HepG2 (cell line): Measurements from ENCODE around the gene RASSF9. TPM values are rescaled to one million over a fixed set of nuclear protein-coding genes. Genes with fewer than 3 reads are reported as not detected.

Experiments used
- ATAC-seq: fragments of 200-7000 bp; cut with Tn5 transposase; 3 replicates; pipeline ENCODE4 v1.9.1; 2020; ENCODE audit warnings: mild to moderate bottlenecking, moderate library complexity
- BruUV-seq: library from RNA; stranded (reverse); fragments of 400-500 nt; replicated peaks from 2 replicates; lab custom pipeline; 2021; lab: Mats Ljungman, UMichigan
- CTCF ChIA-PET: fragments of 300-600 bp; formaldehyde crosslinking; extraction: SDS; loops from one replicate; lab custom pipeline; 2021; ENCODE audit warnings: low total read pairs, inconsistent platforms, low intra/inter-chr PET ratio; lab: Yijun Ruan, JAX
- POLR2A ChIA-PET: fragments of 350-600 bp; sonication (Branson Sonifier 250); formaldehyde crosslinking; loops from one replicate; lab custom pipeline; 2020; ENCODE audit warnings: antibody characterized with exemption, inconsistent platforms; lab: Yijun Ruan, JAX
- DNase-seq: peaks from one replicate; pipeline ENCODE4 v3.0.0-alpha.2; 2015; ENCODE audit warnings: low spot score
- FAIRE-seq: peaks from 3 replicates; lab custom pipeline; 2011; peaks lifted over from hg19 to GRCh38; lab: Jason Lieb, UNC
- H2AFZ ChIP-seq: one replicate; pipeline ENCODE4 v1.6.1; 2011; ENCODE audit warnings: low read length, inconsistent platforms
- H3K27ac ChIP-seq: fragments of 300-600 bp; 3 replicates; pipeline ENCODE4 v1.8.0; 2011; ENCODE audit warnings: mixed run types, mild to moderate bottlenecking, mixed read lengths, low read length, inconsistent platforms; ENCODE audit not compliant: insufficient read depth; ENCODE audit errors: extremely low read length
- H3K27me3 ChIP-seq, 2 experiments: fragments of 200-600 bp in 1 of 2; 2 replicates in 1 of 2; 3 replicates in 1 of 2; pipeline versions ENCODE4 v1.6.0 to v1.8.0; 2011; ENCODE audit warnings: low read length in 2 of 2, mild to moderate bottlenecking in 2 of 2, moderate library complexity in 2 of 2, inconsistent platforms in 1 of 2; ENCODE audit not compliant: insufficient read depth in 2 of 2, control insufficient read depth in 1 of 2
- H3K36me3 ChIP-seq, 2 experiments: fragments of 200-600 bp in 1 of 2; replicated peaks in 1 of 2; 2 replicates in 1 of 2; 3 replicates in 1 of 2; pipeline versions ENCODE4 v1.5.1 to v1.8.0; 2011; ENCODE audit warnings: low read length in 2 of 2, inconsistent platforms in 1 of 2; ENCODE audit not compliant: insufficient read depth in 2 of 2, control insufficient read depth in 1 of 2
- H3K4me1 ChIP-seq: 2 replicates; pipeline ENCODE4 v1.5.1; 2012; ENCODE audit warnings: low read length, inconsistent platforms; ENCODE audit not compliant: insufficient read depth
- H3K4me2 ChIP-seq: 2 replicates; pipeline ENCODE4 v1.6.0; 2011; ENCODE audit warnings: low read depth, low read length, inconsistent platforms
- H3K4me3 ChIP-seq, 3 experiments: fragments of 200-600 bp in 1 of 3; sonication (generic), shearing (Covaris generic) in 1 of 3; replicated peaks in 1 of 3; 2 replicates each; pipeline ENCODE4 v1.5.1; 2011 to 2016; ENCODE audit warnings: low read length in 3 of 3, inconsistent platforms in 2 of 3, low read depth in 2 of 3, mild to moderate bottlenecking in 2 of 3, control low read depth in 1 of 3, mixed read lengths in 1 of 3; ENCODE audit not compliant: insufficient read depth in 1 of 3
- H3K79me2 ChIP-seq: one replicate; pipeline ENCODE4 v1.6.1; 2011; ENCODE audit warnings: low read length, inconsistent platforms; ENCODE audit not compliant: insufficient read depth
- H3K9ac ChIP-seq: 2 replicates; pipeline ENCODE4 v1.6.0; 2011; ENCODE audit warnings: mild to moderate bottlenecking, low read depth, low read length, inconsistent platforms; ENCODE audit not compliant: insufficient read depth
- H3K9me3 ChIP-seq: 2 replicates; pipeline ENCODE4 v1.5.1; 2012; ENCODE audit warnings: mild to moderate bottlenecking, low read length
- H4K20me1 ChIP-seq: 2 replicates; pipeline ENCODE4 v1.6.0; 2011; ENCODE audit warnings: inconsistent platforms, mild to moderate bottlenecking, low read length, moderate library complexity; ENCODE audit not compliant: insufficient read depth
- ARNTL ChIP-seq: sonication (generic); formaldehyde crosslinking; IDR thresholded peaks from 2 replicates; pipeline ENCODE4 v1.4.0; 2020; ENCODE audit warnings: mild to moderate bottlenecking, missing genetic modification reagents
- E2F5 ChIP-seq: sonication (generic); formaldehyde crosslinking; conservative IDR thresholded peaks from 2 replicates; pipeline ENCODE4 v1.4.0; 2020; ENCODE audit warnings: missing genetic modification reagents
- ETV5 ChIP-seq: IDR thresholded peaks from 2 replicates; pipeline ENCODE4 v1.6.1; 2018; ENCODE audit warnings: missing biosample characterization, missing genetic modification reagents, inconsistent platforms, borderline replicate concordance
- KDM5A ChIP-seq: fragments of 200-600 bp; sonication (generic); IDR thresholded peaks from 2 replicates; pipeline ENCODE4 v1.7.0; 2018; ENCODE audit warnings: antibody characterized with exemption, mild to moderate bottlenecking, low read length, borderline replicate concordance
- LBX2 ChIP-seq: sonication (generic); formaldehyde crosslinking; IDR thresholded peaks from 2 replicates; pipeline ENCODE4 v1.5.0; 2020; ENCODE audit warnings: missing genetic modification reagents, mild to moderate bottlenecking, borderline replicate concordance
- MIER3 ChIP-seq: IDR thresholded peaks from 2 replicates; pipeline ENCODE4 v1.6.1; 2016; ENCODE audit warnings: missing compliant biosample characterization, borderline replicate concordance
- MZF1 ChIP-seq: sonication (generic); formaldehyde crosslinking; IDR thresholded peaks from 2 replicates; pipeline ENCODE4 v1.8.1; 2023; ENCODE audit warnings: mild to moderate bottlenecking, missing genetic modification reagents, borderline replicate concordance
- NR3C1 ChIP-seq: sonication (generic); formaldehyde crosslinking; IDR thresholded peaks from 2 replicates; pipeline ENCODE4 v1.4.0; 2020; ENCODE audit warnings: missing genetic modification reagents
- PCBP1 ChIP-seq: fragments of 200-400 bp; formaldehyde crosslinking; IDR thresholded peaks from 2 replicates; pipeline ENCODE4 v1.6.1; 2017; ENCODE audit warnings: mild to moderate bottlenecking, low read depth, low read length, borderline replicate concordance
- PRMT3 ChIP-seq: sonication (generic); formaldehyde crosslinking; IDR thresholded peaks from 2 replicates; pipeline ENCODE4 v1.8.1; 2022; ENCODE audit warnings: low read depth, mild to moderate bottlenecking, moderate library complexity, missing genetic modification reagents, borderline replicate concordance
- RBAK ChIP-seq: sonication (generic); formaldehyde crosslinking; IDR thresholded peaks from 2 replicates; pipeline ENCODE4 v1.5.1; 2020; ENCODE audit warnings: mild to moderate bottlenecking, missing genetic modification reagents
- SALL1 ChIP-seq: sonication (generic); formaldehyde crosslinking; IDR thresholded peaks from 2 replicates; pipeline ENCODE4 v1.8.0; 2022; ENCODE audit warnings: mild to moderate bottlenecking, missing genetic modification reagents
- SIN3A ChIP-seq: IDR thresholded peaks from 2 replicates; pipeline ENCODE4 v1.6.1; 2011; ENCODE audit warnings: low read depth, mild to moderate bottlenecking, control low read depth, low read length, borderline replicate concordance
- TBX2 ChIP-seq: sonication (generic); formaldehyde crosslinking; IDR thresholded peaks from 2 replicates; pipeline ENCODE4 v1.5.0; 2020; ENCODE audit warnings: missing genetic modification reagents, mild to moderate bottlenecking, borderline replicate concordance
- U2AF1 ChIP-seq: fragments of 200-400 bp; formaldehyde crosslinking; optimal IDR thresholded peaks from 2 replicates; pipeline ENCODE3; 2017; ENCODE audit warnings: mild to moderate bottlenecking, low read depth, low read length
- ZFAT ChIP-seq: sonication (generic); formaldehyde crosslinking; conservative IDR thresholded peaks from 2 replicates; pipeline ENCODE4 v1.8.1; 2023; ENCODE audit warnings: missing genetic modification reagents, inconsistent platforms
- ZNF234 ChIP-seq: sonication (generic); formaldehyde crosslinking; conservative IDR thresholded peaks from 2 replicates; pipeline ENCODE4 v1.5.1; 2020; ENCODE audit warnings: mild to moderate bottlenecking, missing genetic modification reagents
- ZNF274 ChIP-seq: sonication (generic); formaldehyde crosslinking; IDR thresholded peaks from 2 replicates; pipeline ENCODE4 v1.5.1; 2020; ENCODE audit warnings: mild to moderate bottlenecking, missing genetic modification reagents
- ZNF329 ChIP-seq: sonication (generic); formaldehyde crosslinking; IDR thresholded peaks from 2 replicates; pipeline ENCODE4 v1.9.0; 2021; ENCODE audit warnings: low read depth, mild to moderate bottlenecking, missing genetic modification reagents
- ZNF558 ChIP-seq: sonication (generic); formaldehyde crosslinking; IDR thresholded peaks from 2 replicates; pipeline ENCODE4 v1.9.0; 2022; ENCODE audit warnings: mild to moderate bottlenecking, missing genetic modification reagents, borderline replicate concordance
- in situ Hi-C: cut with HindIII; loops from 2 replicates; pipeline ENCODE4 v1.10.0; 2017; ENCODE audit warnings: low pct_unique_long_range_greater_than_20kb; ENCODE audit not compliant: extremely low pct_ligation_motif_present
- intact Hi-C: fragments of 100-400 bp; cut with micrococcal nuclease; formaldehyde crosslinking; loops from one replicate; pipeline ENCODE4 v1.10.0; 2022; ENCODE audit not compliant: unreplicated experiment
- polyA plus RNA-seq, 8 experiments: library from polyadenylated mRNA; depleted of rRNA in 3 of 8; stranded (reverse) in 7 of 8; unstranded in 1 of 8; fragments of >200 nt; fragmentation: Illumina TruSeq in 4 of 8; extraction: Trizol in 4 of 8; gene quantifications; 2 replicates each; pipeline versions ENCODE4 v1.2.1 to v1.2.3, GENCODE V29; 2011 to 2016; ENCODE audit warnings: low read depth in 4 of 8, missing spikeins in 1 of 8, mixed read lengths in 1 of 8; ENCODE audit not compliant: insufficient read depth in 1 of 8
- total RNA-seq, 5 experiments: library from RNA; depleted of rRNA; stranded (reverse); fragments of >200 nt; fragmentation: Illumina TruSeq; extraction: Trizol; gene quantifications; 2 replicates each; pipeline ENCODE4 v1.2.3, GENCODE V29; 2016; ENCODE audit warnings: low read depth in 1 of 5

RASSF9 gene
- total and polyA plus RNA-seq, 2 of the 13 experiments (the other 11 are each of a cell fraction or from before 2014, with no cell fraction given): not detected

GRCh38 chr12:85814741-85815140 lies 21.5 kb downstream of the RASSF9 start:
- intact Hi-C loops: no loop called here
- ATAC-seq (no peak), DNase-seq (no peak), FAIRE-seq (no peak)
- TF ChIP-seq PRMT3 (CRISPR knock-in tag): no peak
- no peak for TF ChIP-seq SIN3A
- no peak for TF ChIP-seq SALL1 (CRISPR knock-in tag)
- no peak for TF ChIP-seq RBAK (CRISPR knock-in tag)
- TF ChIP-seq ZNF234 (CRISPR knock-in tag): no peak
- TF ChIP-seq ZNF274 (CRISPR knock-in tag): no peak
- TF ChIP-seq ETV5 (CRISPR knock-in tag): no peak
- no peak for TF ChIP-seq ARNTL (CRISPR knock-in tag)
- no peak for TF ChIP-seq LBX2 (CRISPR knock-in tag)
- no peak for TF ChIP-seq ZNF329 (CRISPR knock-in tag)
- no peak for TF ChIP-seq U2AF1
- no peak for TF ChIP-seq MZF1 (CRISPR knock-in tag)
- no peak for TF ChIP-seq TBX2 (CRISPR knock-in tag)
- no peak for TF ChIP-seq ZNF558 (CRISPR knock-in tag)
- TF ChIP-seq PCBP1: no peak
- TF ChIP-seq MIER3: no peak
- TF ChIP-seq KDM5A: no peak
- TF ChIP-seq E2F5: no peak
- no peak for TF ChIP-seq ZFAT
- no peak for TF ChIP-seq NR3C1 (CRISPR knock-in tag)
- Histone ChIP-seq H3K36me3 (no peaks in the 10 kb centered on the region), H3K4me2 (no peak overlapping the region), H3K79me2 (no peaks in the 10 kb centered on the region), H3K27me3 (no peaks in the 10 kb centered on the region), H2AFZ (no peak overlapping the region), H4K20me1 (no peaks in the 10 kb centered on the region), H3K4me3 (no peak overlapping the region), H3K9ac (no peak overlapping the region), H3K4me1 (no peaks in the 10 kb centered on the region), H3K27ac (no peak overlapping the region), H3K9me3 (no peaks in the 10 kb centered on the region)
- BruUV-seq: no TSS peak
- ChIA-PET POLR2A (no interaction called here), CTCF (no interaction called here)
- in situ Hi-C loops: no loop called here
